Vagina (tissue), 2 donors: Measurements from ENCODE around the gene STH.

ENCODE experiments used
- POLR2A ChIP-seq, 2 donors: fragments of 450-650 bp; IDR thresholded peaks; one replicate each; pipeline ENCODE4 v1.6.1; 2017; ENCODE audit warnings: antibody characterized with exemption in 2 of 2, mild to moderate bottlenecking in 2 of 2, moderate library complexity in 2 of 2
- POLR2AphosphoS5 ChIP-seq, 2 donors: sonication (generic); formaldehyde crosslinking; IDR thresholded peaks; one replicate each; pipeline ENCODE4 v1.9.0; 2017; ENCODE audit warnings: antibody characterized with exemption in 2 of 2, mild to moderate bottlenecking in 2 of 2, low read depth in 1 of 2; ENCODE audit not compliant: insufficient read depth in 1 of 2

DNA sequence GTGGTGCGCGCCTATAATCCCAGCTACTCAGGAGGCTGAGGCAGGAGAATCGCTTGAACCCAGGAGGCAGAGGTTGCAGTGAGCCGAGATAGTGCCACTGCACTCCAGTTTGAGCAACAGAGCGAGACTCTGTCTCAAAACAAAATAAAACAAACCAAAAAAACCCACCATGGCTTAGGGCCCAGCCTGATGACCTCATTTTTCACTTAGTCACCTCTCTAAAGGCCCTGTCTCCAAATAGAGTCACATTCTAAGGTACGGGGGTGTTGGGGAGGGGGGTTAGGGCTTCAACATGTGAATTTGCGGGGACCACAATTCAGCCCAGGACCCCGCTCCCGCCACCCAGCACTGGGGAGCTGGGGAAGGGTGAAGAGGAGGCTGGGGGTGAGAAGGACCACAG, 1.4 kb upstream of the STH start:
- TF ChIP-seq POLR2AphosphoS5 (IDR thresholded peaks at IDR 0.05; ENCODE audit: insufficient read depth in 1 of 2, low read depth in 1 of 2) (no peak), POLR2A (IDR thresholded peaks at IDR 0.05) (no peak)
